Ecto neural progenitor cell (in vitro differentiated cells): ENCODE results near the gene HOXD12.

Source experiments
- DNase-seq: peaks from one replicate; pipeline ENCODE4 v3.0.0-alpha.2; 2018; ENCODE audit warnings: low spot score

Gene HOXD12

DNA sequence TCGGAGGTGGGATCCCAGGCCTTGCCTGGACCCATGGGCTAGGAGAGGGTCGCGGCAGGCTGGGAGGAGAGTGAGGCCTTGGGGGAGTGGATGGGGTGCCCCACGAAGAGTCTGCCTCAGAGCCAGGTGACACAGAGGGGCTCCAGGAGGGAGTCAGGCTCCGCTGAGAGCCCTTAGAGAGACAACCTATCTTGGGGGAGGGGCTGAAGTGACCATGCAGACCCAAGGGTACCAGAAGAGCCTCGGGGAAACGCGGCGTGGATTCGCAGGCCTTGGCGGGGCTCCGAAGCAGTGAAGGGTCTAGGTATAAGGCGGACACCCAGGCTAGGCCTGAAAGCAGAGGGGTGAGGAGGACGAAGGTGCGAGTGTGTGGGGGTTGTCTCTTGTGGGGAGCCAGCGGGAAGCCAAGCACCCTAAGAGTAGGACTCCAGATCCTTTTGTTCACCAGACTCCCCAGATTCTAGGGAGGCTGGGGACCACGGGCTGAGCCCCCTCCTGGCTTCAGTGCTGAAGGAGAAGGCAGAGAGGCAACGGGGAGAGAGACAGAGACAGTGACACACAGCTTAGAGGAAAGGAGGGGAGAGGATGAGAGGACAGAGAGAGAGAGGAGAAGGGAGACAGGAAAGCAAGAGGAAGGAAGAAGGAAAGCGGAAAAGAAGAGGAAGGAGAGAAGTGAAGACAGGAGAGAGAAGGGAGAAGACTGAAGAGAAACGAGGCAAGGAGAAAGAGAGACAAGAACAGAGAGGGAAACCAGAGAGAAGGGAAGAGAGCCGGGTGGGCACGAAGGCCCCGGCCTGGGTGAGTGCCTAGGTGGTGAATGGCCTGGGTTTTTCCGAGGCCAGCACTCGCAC lies 6.4 kb downstream of the HOXD12 start:
- no peak for DNase-seq

DNA sequence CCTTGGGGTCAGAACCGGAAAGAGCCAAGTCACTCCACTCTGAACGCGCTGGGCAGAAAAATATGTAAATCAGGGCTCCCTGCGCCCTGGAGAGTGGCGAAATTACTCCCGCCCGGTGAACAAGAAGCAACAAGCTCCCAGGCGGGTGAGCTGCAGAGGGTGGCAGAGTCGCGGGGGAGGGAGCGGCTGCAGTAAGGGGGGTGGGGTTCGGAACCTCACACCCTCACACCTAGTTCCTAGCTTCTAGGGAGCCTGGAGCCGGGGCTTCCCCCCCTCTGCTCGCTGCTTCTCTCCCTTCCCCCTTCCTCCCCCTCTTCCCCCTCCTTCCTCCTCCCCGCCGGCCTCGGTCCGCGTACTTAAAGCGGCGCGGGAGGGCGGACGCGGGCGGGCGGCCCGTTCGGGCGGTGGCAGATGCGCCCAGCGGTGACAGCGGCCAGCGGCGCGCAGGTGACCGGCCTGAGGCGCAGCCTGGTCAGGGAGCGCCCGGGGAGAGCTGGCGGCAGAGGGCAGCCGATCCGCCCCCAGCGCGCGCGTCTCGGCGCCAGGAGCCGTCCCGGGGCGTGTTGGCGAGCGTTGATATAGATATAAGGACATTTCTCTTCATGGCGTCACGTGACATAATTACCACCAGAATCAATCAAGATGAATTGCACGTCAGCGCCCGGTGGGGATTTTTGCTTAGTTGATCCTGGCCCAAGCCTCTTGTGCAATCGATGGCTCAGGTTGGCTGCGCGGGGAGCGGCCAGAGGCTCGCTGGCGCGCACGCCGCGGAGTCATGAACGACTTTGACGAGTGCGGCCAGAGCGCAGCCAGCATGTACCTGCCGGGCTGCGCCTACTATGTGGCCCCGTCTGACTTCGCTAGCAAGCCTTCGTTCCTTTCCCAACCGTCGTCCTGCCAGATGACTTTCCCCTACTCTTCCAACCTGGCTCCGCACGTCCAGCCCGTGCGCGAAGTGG lies 7.3 kb downstream of the HOXD12 start, which contains the start of gene HOXD11:
Gene HOXD11 (plus strand): TSS at position 700 of the 959 bp plus-strand sequence. CDS start 76 bp downstream, at position 776.
- no peak for DNase-seq

DNA sequence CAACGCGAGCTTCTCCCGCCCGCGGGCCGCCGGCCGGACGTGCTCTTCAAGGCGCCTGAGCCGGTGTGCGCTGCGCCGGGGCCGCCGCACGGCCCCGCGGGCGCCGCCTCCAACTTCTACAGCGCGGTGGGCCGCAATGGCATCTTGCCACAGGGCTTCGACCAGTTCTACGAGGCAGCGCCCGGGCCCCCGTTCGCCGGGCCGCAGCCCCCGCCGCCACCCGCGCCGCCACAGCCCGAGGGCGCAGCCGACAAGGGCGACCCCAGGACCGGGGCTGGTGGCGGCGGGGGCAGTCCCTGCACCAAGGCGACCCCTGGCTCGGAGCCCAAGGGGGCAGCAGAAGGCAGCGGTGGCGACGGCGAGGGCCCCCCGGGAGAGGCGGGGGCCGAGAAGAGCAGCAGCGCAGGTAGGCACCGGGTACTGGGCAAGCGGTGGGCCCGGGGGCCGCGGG lies 8.2 kb downstream of the HOXD12 start:
- DNase-seq: no peak

DNA sequence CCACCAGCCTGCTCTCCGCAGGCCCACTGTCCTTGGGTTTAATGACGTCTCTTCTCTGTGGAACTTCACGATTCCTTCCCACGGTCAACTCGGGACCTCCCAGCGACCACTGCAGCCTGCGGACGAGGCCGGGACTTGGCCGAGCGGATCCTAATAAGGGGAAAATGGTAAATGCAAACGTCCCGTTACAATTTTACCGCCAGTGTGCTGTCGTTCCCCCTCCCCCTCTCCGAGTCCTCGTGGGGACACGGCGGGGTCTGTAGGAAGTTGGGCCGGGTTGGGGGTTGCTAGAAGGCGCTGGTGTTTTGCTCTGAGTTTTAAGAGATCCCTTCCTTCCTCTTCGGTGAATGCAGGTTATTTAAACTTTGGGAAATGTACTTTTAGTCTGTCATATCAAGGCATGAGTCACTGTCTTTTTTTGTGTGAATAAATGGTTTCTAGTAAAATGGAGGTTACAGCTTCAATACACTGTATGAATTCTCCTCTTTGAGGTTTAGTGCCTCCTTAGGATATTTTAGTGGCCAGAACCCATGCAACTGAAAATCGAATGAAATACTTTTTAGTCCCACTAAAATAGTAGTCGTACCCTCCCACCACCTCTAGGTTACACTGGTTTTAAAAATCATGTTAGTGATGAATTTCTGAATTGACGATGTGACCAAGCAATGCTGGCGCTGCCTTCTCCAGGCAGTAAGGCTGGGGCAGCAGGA lies 9.8 kb downstream of the HOXD12 start:
- DNase-seq: no peak

DNA sequence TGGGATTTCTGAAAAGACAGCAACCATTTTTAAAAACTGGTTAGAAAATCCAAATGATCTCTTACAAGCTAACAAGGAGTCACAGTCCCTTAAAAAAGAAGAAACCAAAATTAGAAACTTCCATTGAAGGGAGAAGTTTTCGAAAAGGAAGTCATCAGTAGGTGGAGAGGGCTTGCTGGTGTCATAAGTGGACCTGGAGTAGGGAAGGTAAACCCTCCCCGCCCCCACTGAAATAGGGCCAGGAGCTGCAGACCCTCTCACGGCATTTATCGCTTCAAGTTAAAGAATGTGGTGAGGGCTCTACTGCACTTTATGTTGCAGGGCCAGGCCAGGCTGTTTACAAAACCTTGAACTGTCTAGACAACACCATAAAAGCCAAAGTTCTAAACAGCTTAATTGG lies 10.4 kb downstream of the HOXD12 start:
- DNase-seq: no peak

DNA sequence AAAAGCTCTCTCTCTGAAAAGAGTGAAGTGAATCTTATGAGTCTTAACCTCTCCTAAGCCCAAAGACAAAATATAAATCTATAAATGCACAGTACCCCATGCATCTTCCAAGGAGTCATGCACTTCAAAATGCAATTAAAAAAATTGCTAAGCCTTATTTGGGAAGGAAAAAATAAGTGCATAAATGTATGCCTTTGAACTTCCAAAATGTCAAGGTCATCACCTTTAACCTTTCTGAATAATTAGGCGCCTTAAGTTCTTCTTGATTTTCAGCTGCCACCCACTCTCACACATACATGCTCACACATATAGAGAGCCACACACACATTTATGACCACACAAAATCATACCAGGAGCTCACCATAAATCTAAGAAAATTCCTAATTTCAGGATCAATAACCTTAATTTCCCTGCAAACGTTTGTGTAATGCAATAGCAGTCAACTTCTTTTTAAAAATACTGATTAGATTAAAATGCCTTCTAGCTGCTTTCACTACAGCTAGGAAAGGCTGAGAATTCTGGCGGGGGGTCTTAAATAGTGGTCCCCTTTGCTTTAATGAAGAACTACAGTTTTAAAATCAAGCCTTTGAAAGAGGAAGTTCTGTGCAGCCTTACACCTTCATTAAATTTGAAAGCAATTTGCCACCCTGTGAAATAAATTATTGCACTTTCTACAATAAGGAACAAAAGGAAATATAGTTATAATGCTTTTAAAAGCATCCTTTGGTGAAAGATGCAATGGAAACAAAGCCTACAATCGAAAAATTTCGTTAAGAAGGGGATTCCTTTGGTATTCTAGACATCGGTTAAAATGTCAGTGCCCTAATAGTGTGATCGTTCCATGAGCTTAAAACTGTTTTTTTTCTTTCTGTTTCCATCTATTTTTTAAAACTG lies 11.1 kb downstream of the HOXD12 start:
- DNase-seq: no peak

DNA sequence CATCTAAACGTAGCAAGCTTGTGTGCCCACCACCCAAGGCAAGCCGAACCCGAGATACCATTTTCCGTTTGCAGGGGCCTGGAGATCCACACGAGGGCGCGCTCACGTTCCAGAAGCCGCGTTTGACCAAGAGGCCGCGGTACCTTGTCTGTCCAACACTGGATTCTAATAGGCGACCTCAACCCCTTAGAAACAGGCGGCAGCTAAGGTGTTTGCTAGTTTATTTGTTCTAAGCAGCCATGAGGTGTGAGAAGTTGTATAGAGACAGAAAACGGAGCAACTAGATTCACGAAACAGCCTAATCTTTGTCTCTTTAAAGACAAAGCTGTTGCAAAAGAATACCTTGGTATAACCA lies 11.7 kb downstream of the HOXD12 start:
- DNase-seq: peak; percentile 82

DNA sequence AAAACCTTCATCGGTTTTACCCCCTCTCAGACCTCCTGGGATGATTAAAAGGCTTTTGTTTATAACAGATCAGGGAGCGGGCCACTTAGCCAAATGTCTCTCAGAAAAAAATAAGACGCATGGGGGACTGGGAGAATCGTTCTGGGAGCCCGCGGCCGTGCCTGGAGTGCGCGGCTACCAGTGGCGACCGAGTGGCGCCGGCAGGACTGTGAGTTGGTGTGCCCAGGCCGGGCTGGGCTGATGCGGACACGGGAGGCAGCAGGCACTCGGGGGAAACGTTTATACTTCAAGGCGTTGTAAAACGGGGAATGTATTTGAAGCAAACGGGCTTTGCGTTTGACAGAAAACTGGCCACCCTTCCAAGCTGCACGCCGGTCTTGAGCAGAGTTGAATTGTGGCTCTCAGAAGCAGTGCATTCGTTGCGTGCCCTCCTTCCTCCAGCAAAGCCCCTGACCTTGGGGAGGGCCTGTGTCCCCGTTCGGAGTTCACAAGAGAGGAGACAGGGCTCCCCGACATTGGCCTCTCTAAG lies 12.3 kb downstream of the HOXD12 start:
- no peak for DNase-seq

DNA sequence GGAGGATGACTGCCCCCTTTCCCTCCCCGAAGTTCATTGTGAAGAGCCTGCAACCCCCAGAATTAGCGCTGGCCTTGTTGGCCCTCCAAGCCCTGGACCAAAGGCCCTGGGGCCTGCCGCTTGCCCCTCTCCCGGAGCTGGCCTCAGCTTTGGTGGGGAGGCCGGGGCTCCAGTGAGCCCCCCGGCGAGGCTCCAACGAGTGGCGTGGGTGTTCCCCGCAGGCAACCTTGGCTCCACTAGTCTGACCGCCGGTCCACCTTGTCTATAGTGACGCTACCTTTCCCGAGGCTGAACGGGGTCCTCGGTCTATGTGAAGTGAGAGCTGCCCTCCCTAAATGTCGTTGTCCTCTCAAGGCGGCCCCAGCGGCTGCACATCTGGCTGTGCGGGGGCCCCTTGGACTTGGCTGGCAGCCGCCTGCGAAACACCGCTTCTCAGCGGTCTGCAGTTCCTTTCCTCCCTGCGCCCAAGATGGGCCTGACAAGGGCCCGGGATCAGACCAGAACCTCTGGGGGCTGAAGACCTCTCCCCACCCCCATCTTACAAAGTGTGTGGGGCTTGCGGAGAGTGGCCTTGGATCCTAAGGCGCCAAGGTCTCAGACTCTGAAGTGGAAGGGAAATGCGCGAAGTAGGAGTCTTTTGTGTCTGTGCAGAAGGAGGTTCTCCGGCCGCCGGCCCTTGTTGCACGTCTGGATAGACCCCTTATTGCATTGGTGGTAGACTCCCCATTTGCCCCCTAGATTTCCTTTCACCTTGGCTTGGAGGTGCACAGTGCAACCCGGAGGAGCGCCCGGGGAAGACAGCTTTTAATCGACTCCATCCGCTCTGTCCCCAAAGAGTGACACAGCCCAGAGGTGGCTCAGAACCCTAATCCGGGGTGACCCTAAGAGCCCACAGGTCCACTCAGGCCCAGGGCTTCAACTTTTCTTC lies 13.0 kb downstream of the HOXD12 start:
- no peak for DNase-seq

DNA sequence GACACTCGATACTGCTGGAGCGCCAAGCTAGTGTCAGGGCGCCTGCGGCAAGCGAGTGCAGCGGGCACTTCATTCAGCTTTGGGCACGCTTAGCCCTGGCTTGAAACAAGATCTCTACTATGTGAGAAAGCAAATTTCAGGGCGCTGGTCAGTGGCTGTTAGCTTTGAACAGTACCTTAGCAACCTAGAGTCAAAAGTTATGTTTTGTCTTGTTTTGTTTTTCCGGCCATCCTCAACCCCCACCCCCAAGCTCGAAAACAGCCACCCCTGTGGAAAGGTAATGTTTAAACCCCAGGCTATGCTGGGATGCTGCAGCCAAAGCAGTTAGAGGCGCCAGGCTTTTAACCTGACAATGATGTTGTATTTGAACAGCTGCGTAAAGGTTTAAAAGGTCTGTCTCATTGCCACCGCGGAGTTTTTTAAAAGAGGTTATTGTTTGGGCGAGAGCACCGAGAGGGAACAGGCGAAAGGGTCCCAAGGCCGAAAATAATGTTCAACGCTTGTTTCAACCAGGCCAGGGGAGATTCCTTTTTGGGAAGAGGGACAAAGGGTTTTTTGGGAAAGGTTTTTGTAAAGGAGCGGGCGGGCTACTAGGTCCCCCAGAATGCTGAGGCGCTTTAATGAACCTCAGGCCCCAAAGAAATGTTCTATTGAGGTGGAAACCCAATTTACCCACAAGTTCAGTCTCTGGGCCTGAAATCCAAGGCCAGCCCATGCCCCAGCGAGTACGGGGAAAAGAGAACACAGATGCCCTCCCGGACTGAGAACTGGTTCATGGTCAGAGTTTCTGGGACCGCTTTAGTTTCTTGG lies 14.7 kb downstream of the HOXD12 start:
- no peak for DNase-seq

DNA sequence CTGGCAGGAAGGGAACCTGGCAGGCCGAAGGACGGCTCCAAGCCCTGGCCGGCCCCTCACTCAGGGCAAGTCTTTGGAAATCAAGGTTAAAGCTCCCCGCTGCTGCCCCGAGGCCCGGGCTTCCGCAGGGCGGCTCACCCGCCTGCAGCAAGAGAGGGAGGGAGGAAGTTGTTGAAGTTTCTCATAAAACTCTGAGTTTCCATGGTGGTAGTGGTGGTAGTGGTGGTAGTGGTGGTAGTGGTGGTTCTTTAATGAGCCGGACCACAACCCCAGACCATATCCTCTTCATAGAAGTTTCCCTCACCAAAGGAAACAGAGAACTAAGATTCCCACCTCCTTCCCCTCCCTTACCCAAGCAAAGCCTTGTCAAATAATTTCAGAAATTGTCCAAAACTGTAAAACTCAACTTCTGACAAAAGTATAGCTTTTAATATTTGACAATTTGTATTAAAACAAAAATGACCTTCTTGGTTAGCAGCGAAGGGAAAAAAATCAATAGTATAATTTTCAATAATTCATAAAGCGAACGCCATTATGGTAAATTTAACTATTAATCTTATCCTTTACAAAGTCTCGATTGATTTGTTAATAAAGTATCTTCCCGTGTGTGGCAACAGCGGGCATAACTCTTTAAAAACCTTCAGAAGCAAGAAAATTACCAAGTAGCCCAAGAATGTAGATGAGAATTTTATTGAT lies 15.5 kb downstream of the HOXD12 start:
- no peak for DNase-seq

DNA sequence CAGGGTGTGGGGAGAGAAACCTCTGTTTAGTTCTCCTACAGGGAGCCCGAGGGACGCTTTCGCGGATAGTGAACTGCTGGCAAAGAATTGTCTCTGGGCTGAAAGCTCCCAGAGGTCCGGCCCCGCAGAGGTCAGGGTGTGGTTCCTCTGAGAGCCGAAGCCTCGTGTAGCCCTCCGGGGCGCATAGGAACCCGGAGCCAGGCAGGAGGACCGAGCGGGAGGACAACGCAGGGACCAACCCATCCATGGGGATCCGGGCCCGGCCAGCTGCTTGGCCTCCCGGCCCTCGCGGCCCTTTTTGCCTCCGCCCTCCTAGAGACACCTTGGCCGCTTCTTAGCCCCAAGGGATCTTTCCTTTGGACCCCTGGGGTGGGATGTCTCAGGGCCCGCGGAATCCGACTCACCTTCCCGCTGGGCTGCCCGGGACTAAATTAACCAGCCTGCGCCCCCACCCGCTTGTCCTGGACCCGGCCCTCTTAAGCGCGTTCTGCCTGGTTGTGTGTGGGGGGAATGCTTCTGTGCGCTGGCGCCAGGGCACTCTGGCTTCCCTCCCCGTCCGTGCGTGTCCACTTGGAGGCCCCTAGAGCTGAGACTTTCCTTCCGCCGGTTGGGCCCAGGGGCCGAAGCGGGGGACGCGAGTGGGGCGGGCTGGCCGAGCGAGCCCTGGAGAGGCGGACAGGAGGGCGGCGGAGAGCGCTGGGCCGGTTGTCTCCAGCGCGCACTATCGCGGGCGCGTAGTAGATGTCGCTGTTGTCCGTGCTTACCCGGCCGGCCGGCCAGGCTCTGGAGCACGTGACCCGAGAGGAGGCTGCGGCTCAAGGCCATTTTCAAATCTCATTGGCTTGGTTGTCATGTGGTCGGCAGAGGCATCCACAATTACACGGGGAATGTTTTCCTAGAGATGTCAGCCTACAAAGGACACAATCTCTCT lies 16.6 kb downstream of the HOXD12 start, which contains the start of gene HOXD10:
Gene HOXD10 (plus strand): TSS at position 896 of the 931 bp plus-strand sequence. CDS start 56 bp downstream, outside the sequence.
- DNase-seq: peak; percentile 70

DNA sequence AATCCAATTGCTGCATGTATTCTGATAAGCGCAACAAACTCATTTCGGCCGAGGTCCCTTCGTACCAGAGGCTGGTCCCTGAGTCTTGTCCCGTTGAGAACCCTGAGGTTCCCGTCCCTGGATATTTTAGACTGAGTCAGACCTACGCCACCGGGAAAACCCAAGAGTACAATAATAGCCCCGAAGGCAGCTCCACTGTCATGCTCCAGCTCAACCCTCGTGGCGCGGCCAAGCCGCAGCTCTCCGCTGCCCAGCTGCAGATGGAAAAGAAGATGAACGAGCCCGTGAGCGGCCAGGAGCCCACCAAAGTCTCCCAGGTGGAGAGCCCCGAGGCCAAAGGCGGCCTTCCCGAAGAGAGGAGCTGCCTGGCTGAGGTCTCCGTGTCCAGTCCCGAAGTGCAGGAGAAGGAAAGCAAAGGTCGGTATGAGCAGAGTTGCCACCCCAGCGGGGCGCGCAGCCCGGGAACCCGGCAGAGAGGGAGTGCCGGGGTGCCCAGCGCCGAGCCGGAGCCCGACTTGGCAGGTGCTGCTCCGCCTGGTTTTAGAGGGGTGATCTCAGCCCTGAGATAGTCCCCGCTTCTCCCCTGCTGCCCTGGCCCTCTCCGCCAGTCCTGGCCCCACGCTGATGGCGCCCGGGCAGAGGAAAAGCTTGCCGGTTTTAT lies 17.7 kb downstream of the HOXD12 start:
- DNase-seq: no peak

DNA sequence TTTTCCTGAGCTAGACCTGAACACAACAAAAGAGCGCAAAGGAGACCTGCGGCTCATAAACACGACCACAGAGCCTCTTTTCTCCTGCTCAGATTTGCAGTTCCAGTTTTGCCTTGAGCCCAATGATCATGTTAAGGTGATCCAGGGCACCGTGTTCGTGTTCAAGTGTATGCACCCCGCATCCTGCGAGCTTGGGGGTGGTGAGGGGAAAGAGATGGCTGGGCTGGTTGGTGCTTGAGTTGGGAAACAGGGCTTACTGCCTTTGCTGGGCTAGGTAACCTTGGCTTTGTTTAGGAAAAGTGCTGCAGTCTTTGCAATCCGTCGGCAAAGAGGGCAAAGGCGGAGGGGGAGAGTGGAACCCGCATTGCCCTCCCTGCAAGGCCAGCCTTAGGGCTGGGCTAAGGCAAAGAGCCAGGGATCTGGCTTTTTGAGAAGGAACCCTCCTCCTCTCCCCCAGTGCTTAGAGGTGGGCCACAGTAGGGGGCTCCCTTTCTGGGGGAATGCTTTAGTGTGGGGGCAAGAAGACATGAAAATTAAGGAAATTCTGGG lies 18.3 kb downstream of the HOXD12 start:
- DNase-seq: no peak

DNA sequence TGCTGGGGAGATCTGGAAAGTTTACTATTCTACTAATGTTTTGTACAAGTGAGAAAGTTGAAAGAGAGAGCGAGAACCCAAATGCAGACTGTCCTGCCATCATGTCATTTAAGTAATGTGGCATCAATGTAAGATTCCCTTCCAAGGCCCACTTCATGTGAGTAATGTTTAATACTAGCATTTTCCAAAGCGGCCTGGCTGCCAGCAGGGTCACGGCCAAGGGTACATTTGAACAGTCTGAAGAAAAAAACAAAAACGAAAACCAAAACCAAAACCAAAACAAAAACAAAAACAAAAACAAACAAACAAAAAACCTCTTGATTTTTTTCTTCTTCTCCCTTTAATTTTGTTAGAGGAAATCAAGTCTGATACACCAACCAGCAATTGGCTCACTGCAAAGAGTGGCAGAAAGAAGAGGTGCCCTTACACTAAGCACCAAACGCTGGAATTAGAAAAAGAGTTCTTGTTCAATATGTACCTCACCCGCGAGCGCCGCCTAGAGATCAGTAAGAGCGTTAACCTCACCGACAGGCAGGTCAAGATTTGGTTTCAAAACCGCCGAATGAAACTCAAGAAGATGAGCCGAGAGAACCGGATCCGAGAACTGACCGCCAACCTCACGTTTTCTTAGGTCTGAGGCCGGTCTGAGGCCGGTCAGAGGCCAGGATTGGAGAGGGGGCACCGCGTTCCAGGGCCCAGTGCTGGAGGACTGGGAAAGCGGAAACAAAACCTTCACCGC lies 19.2 kb downstream of the HOXD12 start:
- no peak for DNase-seq
